A549 (cell line): ENCODE measurements around the gene SNCAIP.

Experiments used
- ESRRA ChIP-seq: fragments of 150-350 bp; IDR thresholded peaks from 2 replicates; pipeline ENCODE4 v1.6.1; 2014; ENCODE audit warnings: mild to moderate bottlenecking, low read length, borderline replicate concordance
- MAX ChIP-seq: IDR thresholded peaks from 2 replicates; pipeline ENCODE4 v1.6.1; 2012
- SREBF2 ChIP-seq: fragments of 450-650 bp; IDR thresholded peaks from 2 replicates; pipeline ENCODE4 v1.6.1; 2014; ENCODE audit warnings: mild to moderate bottlenecking, moderate library complexity

GRCh38 chr5:122352331-122352730 lies 40.3 kb downstream of the SNCAIP start:
- no peak for TF ChIP-seq ESRRA
- no peak for TF ChIP-seq SREBF2
- no peak for TF ChIP-seq MAX
